Putamen (tissue), 1 donor: Measurements from ENCODE around the gene VKORC1L1.
"Not testable (repeated sequence)": the region's sequence is repeated elsewhere in the genome, so short reads cannot be mapped to it uniquely, and the experiment has no call there.

ENCODE experiments used
- DNase-seq: peaks from one replicate; pipeline ENCODE4 v3.0.0-alpha.2; 2016; ENCODE audit warnings: low spot score

The VKORC1L1 gene

DNA sequence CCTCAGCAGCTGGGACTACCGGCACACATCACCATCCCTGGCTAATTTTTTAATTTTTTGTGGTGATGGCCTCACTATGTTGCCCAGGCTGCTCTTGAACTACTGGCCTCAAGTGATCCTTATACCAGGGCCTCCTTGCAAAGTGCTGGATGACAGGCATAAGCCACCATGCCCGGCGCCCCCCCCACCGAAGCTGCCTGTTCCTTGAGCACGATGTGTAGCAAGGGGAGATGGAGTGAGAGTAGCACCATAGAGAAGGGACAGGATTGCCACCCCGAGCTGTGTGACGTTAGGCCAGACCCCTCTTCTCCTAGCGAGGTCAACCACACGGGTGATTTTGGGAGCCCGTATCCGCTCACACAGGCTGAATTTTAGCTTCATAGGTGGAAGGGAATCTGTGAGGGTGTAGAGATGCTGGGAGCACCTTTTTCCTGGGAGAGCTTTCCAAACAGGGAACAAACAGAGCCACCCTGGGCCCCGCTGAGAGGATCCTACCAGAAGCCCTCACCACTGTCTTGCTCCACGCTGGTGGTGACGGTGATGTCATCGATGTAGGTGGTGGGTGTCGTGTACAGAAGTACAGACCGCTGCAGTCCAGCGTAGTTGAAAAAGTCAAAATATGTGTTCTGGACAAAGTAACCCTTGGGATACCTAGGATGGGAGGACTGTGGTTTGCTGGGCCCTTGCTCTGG lies 106.2 kb downstream of the VKORC1L1 start:
- no peak for DNase-seq

DNA sequence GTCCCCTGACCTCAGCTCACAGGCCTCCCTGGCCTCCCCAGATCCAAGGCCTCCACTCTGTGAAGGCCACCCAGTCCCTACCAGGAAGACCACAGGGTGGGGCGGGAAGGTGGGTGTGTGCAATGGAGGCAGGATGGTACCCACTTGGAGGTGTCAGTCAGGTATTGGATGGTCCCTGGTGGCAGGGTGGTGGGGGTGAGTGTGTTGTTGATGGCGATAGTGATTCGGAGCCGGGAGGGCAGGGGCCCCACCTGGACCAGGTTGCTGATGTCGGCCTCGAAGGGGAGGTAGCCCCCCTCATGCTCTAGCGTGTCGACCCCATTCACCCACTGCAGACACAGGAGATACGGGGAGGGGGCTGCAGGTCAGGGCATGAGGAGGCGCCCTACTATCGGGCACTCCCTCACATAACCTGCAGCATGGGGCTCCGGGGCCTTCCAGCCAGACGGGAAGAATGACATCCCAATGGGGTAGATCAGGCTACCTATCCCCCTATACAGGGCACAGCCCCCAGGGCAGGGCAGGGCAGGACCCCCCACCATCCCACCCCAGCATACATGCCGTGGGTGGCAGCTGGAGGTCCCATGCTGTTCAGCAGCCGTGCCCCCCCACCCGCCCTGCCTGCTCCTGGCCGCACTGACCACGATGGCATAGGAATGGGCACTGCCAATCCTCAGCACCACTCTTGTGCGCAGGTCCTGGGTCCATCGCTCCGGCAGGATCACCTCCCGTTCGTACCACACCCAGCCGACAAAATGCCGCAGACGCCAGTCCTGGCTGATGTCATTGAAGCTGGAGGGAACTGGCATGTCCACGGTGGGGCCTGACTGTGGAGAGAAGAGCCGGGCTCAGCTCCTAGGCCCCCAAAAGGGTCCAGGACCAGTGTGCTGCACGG lies 107.0 kb downstream of the VKORC1L1 start:
- no peak for DNase-seq

DNA sequence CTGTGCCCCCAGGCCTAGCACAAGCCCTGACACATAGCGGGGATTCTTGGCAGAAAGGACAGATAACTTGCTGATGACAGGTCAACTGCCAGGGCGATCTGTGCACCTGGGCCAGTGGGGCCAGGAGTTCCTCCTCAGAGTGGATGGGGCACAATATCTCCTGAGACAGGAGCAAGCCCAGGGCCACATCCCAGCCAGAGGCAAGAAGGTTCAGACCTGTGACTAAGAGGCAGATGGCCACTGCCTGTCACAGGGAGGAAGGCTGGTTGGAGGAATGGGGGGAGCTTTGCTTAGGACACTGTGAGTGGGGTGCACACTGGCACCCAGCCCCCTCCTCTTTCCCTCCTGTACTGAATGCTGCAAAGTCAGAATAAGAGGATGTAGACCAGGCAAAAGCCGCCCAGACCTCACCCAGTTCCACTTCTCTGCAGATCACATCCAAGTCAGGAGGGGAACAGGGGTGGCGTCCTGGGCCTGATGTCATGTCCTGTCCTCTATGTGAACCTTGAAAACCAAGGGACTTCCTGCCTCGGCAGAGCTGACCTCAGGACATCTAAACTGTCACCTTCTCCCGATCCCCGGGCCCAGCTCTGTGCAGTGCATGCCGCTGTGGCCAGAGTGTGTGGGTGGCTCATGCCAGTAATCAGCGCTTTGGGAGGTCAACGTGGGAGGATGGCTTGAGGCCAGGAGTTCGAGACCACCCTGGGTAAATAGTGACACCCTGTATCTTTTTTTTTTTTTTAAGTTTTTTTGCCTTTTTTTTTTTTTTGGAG lies 107.8 kb downstream of the VKORC1L1 start:
- DNase-seq, result no peak

DNA sequence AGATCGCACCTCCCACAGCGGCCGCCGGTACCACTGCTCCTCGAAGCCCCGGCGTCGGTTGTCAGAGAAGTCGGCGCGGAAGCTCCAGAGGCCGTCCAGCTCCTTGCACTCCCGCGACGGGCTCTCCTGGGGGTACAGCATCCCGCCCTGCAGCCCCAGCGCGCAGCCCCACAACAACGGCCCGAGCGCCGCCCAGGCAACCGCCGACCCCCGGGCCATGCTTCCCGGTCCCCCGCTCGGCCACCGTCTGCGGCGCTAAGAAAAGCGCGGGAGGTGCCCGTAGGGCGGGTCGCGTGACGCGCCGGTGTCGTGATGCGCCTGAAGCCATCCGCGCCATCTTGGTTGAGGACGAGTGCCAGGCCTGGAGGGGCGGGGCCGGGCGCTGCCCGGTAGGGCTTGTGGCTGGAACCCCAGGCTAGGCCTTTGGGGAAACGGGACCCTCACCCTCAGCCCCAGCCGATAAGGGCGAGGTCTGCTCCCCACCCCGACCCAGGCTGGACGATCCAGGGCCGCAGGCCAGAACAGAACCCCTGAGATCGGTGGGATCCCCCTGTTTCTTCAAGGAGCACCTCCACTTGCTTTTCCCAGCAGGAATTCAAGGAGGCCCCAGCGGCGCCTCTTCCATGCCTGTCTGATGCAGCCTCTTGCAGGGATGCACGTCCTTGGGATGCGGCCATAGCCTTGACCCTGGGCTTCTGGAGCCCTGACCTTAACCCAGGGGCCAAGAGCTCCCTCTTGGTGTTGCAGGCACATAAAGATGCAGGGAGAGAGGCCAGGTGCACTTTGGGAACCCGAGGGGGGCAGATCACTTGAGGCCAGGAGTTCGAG lies 109.3 kb downstream of the VKORC1L1 start, which contains the start of gene GUSB:
TSS of gene GUSB (minus strand) at position 249 of the 828 bp plus-strand sequence. CDS start at position 219, 30 bp downstream.
- peak; percentile 90 for DNase-seq

DNA sequence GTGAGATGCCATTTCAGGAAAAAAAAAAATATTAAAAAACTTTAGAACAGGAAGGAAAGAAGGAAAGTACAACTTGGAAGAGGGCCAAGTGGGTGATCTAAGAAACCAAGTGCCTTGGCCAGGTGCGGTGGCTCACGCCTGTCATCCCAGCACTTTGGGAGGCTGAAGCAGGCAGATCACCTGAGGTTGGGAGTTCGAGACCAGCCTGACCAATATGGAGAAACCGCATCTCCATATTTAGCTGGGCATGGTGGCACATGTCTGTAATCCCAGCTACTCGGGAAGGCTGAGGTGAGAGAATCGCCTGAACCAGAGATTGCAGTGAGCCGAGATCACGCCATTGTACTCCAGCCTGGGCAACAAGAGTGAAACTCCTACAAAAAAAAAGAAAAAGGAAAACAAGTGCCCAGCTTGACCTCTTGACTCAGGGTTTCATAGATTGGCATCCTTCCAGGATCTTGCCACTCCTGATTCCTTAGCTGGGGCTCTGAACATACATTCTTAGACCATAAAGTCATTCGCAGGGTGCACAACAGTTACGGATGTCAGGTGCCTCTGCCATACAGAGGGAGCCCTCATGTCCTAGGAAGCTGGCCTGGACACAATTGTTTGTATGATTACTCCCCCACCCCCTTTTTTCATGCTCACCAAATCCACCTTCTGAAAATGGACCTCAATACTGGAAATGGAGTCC lies 111.2 kb downstream of the VKORC1L1 start:
- DNase-seq, result no peak

DNA sequence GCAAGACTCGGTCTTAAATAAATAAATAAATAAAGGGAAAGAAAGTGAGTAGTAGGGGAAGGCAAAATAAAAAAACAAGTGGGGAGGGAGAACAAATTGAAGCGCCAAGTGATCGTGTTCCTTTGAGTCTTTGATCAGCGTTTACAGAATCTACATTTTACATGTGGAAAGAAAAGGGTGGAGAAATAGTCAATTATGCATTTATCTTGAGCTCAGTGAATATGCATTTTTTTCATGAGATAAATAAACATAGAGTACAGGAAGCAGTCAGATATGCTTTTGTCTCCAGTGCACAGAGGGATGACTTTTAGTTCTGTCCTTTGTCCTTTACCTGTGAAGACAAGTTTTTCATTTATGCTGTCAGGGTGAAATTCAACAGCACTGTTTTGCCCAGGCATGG lies 115.2 kb downstream of the VKORC1L1 start:
- no peak for DNase-seq

DNA sequence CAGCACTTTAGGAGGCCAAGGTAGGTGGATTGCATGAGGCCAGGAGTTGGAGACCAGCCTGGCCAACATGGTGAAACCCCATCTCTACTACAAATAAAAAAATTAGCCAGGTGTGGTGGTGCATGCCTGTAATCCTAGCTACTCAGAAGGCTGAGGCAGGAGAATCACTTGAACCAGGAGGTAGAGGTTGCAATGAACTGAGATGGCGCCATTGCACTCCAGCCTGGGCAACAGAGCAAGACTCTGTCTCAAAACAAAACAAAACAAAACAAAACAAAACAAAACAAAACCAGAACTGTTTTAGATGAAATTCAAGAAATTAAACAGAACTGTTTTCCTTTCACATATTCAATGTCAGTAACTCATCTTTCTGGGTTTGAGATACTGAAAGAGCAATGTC lies 115.6 kb downstream of the VKORC1L1 start:
- not testable (repeated sequence) for DNase-seq

DNA sequence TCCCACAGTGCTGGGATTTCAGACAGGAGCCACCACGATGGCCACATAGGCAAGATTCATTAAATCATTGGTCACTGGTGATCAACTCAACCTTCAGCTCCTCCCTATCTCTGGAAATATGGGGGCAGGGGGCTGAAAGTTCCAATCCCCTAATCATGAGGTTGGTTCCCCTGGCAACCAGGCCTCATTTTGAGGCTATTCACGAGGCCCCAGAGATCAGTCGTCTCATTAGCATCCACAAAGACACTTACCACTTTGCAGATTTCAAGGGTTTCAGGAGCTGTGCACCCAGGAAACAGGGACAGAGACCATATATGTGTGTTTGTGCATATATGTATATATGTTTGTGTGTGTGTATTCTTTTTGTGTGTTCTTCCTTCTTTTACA lies 116.8 kb downstream of the VKORC1L1 start:
- DNase-seq, result no peak

DNA sequence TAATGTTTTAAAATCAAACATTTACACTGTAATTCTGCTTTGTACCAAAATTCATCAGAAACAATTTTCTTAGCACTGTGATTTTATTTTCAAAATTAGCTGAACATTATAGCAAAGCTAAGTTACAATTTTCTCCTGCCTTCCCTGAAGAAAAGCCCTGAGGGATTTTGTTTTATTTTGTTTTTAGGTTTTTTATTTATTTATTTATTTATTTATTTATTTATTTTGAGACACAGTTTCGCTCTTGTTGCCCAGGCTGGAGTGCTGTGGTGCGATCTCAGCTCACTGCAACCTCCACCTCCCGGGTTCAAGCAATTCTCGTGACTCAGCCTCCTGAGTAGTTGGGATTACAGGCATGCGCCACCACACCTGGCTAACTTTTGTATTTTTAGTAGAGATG lies 119.0 kb downstream of the VKORC1L1 start:
- DNase-seq, result not testable (repeated sequence)

DNA sequence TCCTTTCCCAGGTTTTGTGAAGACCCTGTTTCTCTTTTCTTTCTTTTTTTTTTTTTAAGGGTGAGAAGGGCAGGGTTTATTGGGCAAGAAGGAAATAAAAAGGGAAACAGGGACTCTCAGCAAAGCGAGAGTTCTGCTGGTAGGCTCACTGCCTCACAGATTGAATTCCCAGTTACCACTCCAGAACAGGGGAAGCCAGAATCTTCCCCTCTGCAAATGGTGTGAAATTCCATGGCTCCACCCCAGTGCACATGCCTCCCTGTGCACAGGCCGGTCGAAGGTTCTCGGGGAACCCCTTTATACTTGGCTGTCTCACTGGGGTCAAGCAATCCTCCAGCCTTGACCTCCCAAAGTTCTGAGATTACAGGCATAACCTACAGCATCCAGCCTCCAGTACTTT lies 119.7 kb downstream of the VKORC1L1 start:
- DNase-seq, result no peak

DNA sequence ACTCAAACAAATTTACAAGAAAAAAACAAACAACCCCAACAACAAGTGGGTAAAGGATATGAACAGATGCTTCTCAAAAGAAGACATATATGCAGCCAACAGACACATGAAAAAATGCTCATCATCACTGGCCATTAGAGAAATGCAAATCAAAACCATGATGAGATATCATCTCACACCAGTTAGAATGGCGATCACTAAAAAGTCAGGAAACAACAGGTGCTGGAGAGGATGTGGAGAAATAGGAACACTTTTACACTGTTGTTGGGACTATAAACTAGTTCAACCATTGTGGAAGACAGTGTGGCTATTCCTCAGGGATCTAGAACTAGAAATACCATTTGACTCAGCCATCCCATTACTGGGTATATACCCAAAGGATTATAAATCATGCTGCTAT lies 122.1 kb downstream of the VKORC1L1 start:
- DNase-seq, result not testable (repeated sequence)

DNA sequence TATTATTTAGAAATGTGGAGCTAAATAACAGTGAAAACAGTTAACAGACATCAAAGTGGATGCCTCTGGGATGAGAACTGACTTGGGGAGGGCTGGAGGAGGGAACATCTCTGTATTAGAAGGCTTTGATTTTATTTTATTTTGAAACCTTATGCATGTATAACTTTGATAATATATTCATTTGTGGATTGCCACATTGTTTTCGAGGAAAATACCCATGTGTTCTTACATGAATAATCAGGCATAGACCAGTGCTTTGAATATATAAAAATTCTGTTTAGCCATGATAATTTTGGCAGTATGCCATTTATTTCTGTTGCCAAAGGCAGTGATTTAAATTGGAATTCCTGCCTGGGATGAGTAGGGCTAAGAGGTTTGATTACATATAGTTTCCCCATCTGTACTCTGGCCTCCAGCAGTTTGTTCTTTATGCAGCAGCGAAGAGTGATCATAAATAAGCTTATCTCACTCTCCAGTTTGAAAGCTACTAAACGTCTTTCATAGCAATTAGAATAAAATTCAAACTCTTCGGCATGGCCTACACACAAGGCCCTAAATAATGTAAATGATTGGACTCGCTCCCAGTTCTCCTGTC lies 128.0 kb downstream of the VKORC1L1 start:
- DNase-seq, result not testable (repeated sequence)

DNA sequence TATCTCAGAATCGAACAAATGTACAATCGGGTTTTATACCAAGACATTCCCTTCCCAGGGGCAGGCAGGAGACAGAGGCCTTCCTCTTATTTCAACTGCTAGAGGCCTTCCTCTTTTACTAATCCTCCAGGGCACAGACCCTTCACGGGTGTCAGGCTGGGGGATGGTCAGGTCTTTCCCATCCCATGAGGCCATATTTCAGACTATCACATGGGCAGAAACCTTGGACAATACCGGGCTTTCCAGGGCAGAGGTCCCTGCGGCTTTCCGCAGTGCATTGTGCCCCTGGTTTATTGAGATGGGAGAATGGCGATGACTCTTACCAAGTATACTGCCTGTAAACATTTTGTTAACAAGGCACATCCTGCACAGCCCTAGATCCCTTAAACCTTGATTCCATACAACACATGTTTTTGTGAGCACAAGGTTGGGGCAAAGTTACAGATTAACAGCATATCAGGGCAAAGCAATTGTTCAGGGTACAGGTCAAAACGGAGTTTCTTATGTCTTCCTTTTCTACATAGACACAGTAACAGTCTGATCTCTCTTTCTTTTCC lies 132.3 kb downstream of the VKORC1L1 start:
- not testable (repeated sequence) for DNase-seq

DNA sequence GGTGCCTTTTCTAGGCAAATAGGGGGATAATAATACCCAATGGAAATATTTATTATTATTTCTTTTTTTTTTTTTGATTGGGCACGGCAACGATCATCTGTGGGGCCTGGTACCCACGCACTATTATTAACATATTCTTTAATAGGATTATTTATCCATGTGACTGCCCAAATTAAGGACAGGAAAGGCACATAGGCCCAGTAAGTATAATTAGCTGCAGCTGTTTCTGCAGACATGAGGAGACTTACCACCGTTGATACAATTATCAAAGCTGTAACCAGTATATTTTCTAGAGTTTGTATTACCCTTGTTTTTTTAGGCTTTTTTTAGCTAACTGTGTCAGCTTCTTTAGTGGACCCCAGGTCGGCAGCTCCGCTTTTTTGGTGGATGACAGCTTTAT lies 134.4 kb downstream of the VKORC1L1 start:
- no peak for DNase-seq
